Mesothelial cell of epicardium (in vitro differentiated cells): ENCODE measurements around the gene TMEM192. TPM values are rescaled to one million over a fixed set of nuclear protein-coding genes. Genes with fewer than 3 reads are reported as not detected.

ENCODE experiments used
- DNase-seq, 2 experiments: peaks; one replicate each; pipeline ENCODE4 v3.0.0; 2021; ENCODE audit warnings: low spot score in 2 of 2; ENCODE audit not compliant: unreplicated experiment in 2 of 2
- H3K27ac Mint-ChIP-seq: 2 replicates; pipeline ENCODE4 v1.8.0; 2021; ENCODE audit warnings: mixed read lengths
- H3K27me3 Mint-ChIP-seq: 2 replicates; pipeline ENCODE4 v1.8.0; 2021; ENCODE audit warnings: low read depth, mixed read lengths
- H3K36me3 Mint-ChIP-seq: 2 replicates; pipeline ENCODE4 v1.8.0; 2021; ENCODE audit warnings: mixed read lengths
- H3K4me1 Mint-ChIP-seq: 2 replicates; pipeline ENCODE4 v1.8.0; 2021; ENCODE audit warnings: mixed read lengths
- H3K4me3 Mint-ChIP-seq: 2 replicates; pipeline ENCODE4 v1.8.0; 2021; ENCODE audit warnings: mild to moderate bottlenecking, moderate library complexity, mixed read lengths
- H3K9me3 Mint-ChIP-seq: 2 replicates; pipeline ENCODE4 v1.8.0; 2021; ENCODE audit warnings: mixed read lengths
- total RNA-seq: library from RNA; stranded (reverse); gene quantifications from 3 replicates; pipeline ENCODE4 v1.2.1, GENCODE V29; 2021
- TF ChIP-seq, protein P1 (sequence below): fragments of 200-600 bp; sonication (generic); IDR thresholded peaks from one replicate; pipeline ENCODE4 v1.5.0; 2021; ENCODE audit warnings: antibody characterized with exemption; ENCODE audit not compliant: unreplicated experiment

TMEM192 gene
- 12.2 to 15.4 TPM (median 13.9 TPM) in 3 replicates for total RNA-seq

DNA sequence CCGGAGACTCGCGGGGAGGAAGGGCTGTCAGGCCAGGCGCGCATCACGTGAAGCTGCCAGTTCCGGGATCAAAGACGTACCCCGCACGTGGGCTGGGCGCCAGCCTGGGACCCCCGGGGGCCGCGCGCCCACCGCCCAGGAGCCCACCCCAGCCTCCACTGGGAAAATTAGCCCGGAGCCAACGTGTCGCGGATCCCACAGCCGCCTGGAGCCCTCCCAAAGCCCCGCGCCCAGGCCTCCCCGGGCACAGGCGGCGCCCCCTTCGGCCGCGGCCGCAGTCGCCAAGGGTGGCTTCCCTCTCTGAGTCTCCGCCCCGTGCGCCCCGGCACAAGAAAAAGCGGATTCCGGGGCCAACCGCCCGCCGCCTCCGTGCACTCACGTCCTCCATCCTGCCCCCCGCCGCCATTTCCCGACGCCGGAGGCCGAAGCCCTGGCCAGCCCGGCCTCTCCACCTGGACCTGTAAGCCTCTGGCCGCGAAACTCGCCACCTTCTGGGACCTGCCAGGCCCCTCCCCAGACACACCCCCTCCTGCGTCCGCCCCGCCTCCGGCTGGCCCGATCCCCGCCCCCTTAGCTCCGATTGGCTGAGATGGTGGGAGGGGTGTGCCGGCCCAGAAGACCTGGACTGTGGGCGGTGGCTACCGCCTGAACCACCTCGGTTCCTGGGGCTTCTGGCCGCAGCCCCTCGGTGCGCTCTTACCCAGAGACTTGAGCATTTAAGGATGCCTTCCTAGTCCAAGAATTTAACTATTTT, at the start of gene TMEM192:
Gene TMEM192 (minus strand): TSS at position 493 of the 754 bp plus-strand sequence. CDS start 87 bp downstream, at position 406.
- H3K27me3 Mint-ChIP-seq, result no peaks in the 10 kb centered on the region

DNA sequence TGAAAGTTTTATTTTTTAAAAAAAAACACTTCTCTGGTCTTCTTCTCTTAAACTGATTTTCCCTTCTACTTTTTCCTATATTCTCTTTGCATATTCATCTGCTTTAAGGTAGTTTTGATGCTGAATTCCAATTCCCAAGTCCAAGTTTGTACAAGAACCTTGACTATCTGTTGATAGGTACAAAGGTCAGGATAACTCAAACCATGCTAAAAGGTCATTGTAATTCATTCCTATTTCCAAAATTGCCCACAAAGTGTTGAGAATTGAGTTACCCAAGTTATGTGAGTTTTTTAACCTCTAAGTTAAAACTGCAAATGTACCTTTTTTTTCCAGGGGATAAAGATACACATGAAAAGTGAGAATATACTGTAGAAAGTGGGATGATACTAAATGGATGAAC, 46.1 kb upstream of the TMEM192 start:
- TF ChIP-seq, protein P1, sequence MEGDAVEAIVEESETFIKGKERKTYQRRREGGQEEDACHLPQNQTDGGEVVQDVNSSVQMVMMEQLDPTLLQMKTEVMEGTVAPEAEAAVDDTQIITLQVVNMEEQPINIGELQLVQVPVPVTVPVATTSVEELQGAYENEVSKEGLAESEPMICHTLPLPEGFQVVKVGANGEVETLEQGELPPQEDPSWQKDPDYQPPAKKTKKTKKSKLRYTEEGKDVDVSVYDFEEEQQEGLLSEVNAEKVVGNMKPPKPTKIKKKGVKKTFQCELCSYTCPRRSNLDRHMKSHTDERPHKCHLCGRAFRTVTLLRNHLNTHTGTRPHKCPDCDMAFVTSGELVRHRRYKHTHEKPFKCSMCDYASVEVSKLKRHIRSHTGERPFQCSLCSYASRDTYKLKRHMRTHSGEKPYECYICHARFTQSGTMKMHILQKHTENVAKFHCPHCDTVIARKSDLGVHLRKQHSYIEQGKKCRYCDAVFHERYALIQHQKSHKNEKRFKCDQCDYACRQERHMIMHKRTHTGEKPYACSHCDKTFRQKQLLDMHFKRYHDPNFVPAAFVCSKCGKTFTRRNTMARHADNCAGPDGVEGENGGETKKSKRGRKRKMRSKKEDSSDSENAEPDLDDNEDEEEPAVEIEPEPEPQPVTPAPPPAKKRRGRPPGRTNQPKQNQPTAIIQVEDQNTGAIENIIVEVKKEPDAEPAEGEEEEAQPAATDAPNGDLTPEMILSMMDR, result no peak
- H3K27ac Mint-ChIP-seq, result no peak overlapping the region
- peaks cover 6% of the 10 kb centered on the region for H3K4me1 Mint-ChIP-seq
- no peak for DNase-seq
- H3K9me3 Mint-ChIP-seq, result peaks cover 13% of the 10 kb centered on the region
- no peak overlapping the region for H3K4me3 Mint-ChIP-seq
- no peaks in the 10 kb centered on the region for H3K36me3 Mint-ChIP-seq
- H3K27me3 Mint-ChIP-seq, result no peaks in the 10 kb centered on the region

More for the DNA sequence above, at the start of gene TMEM192:
- H3K36me3 Mint-ChIP-seq, result no peaks in the 10 kb centered on the region
- H3K4me1 Mint-ChIP-seq, result peaks cover 19% of the 10 kb centered on the region
- H3K4me3 Mint-ChIP-seq, result peak within 1 kb of the TSS; percentile 80
- no peaks in the 10 kb centered on the region for H3K9me3 Mint-ChIP-seq
- DNase-seq, result peak; percentile 88 to 95
- peak within 1 kb of the TSS; percentile 98 for H3K27ac Mint-ChIP-seq
- TF ChIP-seq, protein P1, result no peak

DNA sequence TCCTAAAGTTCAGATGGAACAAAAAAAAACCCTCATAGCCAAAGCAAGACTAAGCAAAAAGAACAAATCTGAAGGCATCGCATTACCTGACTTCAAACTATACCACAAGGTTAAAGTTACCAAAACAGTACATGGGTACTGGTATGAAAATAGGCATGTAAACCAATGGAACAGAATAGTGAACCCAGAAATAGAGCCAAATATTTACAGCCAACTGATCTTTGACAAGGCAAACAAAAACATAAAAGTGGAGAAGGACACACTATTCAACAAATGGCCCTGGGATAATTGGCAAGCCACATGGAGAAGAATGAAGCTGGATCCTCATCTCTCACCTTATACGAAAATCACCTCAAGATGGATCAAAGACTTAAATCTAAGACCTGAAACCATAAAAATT, 44.2 kb upstream of the TMEM192 start:
- no peak overlapping the region for H3K27ac Mint-ChIP-seq
- H3K4me3 Mint-ChIP-seq, result no peak overlapping the region
- H3K9me3 Mint-ChIP-seq, result peaks cover 13% of the 10 kb centered on the region
- H3K36me3 Mint-ChIP-seq, result no peaks in the 10 kb centered on the region
- H3K4me1 Mint-ChIP-seq, result peaks cover 11% of the 10 kb centered on the region
- TF ChIP-seq, protein P1, result no peak
- no peak for DNase-seq
- no peaks in the 10 kb centered on the region for H3K27me3 Mint-ChIP-seq

DNA sequence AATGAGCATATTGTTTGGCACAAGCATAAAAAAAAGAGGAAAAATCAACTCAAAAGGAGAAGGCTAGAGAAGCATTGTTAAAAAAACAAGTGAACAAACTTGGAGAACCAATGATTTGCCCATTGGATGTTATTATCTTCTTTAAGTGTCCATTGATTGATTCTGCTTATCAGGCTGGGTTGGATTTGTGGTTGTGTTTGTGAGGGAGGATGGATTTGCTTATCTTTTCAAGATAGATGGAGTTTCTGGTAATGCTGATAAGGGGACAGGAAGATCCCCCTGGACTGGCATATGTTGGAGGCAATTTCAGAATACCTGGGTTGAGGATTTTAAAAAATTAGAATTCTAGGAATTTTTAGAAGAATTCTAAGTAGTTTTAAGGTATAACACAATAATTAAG, 41.8 kb upstream of the TMEM192 start:
- Mint-ChIP-seq H3K27ac (peak overlapping the region; percentile 1), H3K9me3 (peaks cover 13% of the 10 kb centered on the region), H3K4me3 (no peak overlapping the region), H3K27me3 (no peaks in the 10 kb centered on the region), H3K36me3 (no peaks in the 10 kb centered on the region), H3K4me1 (peaks cover 15% of the 10 kb centered on the region)
- TF ChIP-seq, protein P1, result no peak
- no peak for DNase-seq

DNA sequence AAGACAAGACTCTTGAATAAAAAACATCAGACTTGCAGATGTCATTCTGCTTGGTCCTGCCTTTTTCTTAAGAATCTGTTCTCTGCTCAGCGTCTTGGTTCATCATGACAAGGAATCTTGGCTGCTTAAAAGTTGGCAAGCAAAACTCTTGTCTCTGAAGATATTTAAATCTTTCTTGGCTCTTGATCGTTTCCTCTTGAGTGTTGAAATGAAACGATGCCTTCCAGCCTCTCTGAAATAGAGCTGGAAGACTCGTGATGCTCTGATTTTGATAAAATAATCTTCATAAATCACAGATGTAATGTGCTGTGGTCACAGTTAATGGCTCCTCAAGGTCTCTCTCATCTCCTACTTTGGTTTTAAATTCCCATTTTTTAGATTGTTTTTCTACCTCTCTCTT, 39.9 kb upstream of the TMEM192 start:
- DNase-seq, result no peak
- H3K36me3 Mint-ChIP-seq, result no peaks in the 10 kb centered on the region
- no peak overlapping the region for H3K27ac Mint-ChIP-seq
- peaks cover 15% of the 10 kb centered on the region for H3K4me1 Mint-ChIP-seq
- TF ChIP-seq, protein P1, result no peak
- H3K9me3 Mint-ChIP-seq, result peaks cover 15% of the 10 kb centered on the region
- H3K27me3 Mint-ChIP-seq, result no peaks in the 10 kb centered on the region
- H3K4me3 Mint-ChIP-seq, result no peak overlapping the region
